Naive B cell (primary cell): Measurements from ENCODE around the gene LRFN2. TPM values are rescaled to one million over a fixed set of nuclear protein-coding genes. Genes with fewer than 3 reads are reported as not detected.

ENCODE experiments used
- ATAC-seq, 2 donors: fragments of 150-1000 bp; cut with Tn5 transposase; 2 replicates each; pipeline ENCODE4 v1.10.0; 2021; ENCODE audit warnings: low read depth in 2 of 2, mild to moderate bottlenecking in 2 of 2, moderate library complexity in 2 of 2
- DNase-seq: peaks from one replicate; pipeline ENCODE4 v3.0.0; 2022
- H3K27ac Mint-ChIP-seq, 6 donors: one replicate each; pipeline ENCODE4 v1.8.0; 2020 to 2022; ENCODE audit warnings: mild to moderate bottlenecking in 6 of 6, mixed read lengths in 6 of 6, moderate library complexity in 5 of 6, inconsistent platforms in 2 of 6
- H3K27me3 Mint-ChIP-seq, 3 donors: one replicate each; pipeline ENCODE4 v1.8.0; 2021 to 2022; ENCODE audit warnings: mixed read lengths in 3 of 3, mild to moderate bottlenecking in 1 of 3
- H3K36me3 Mint-ChIP-seq, 2 donors: one replicate each; pipeline ENCODE4 v1.8.0; 2020 to 2022; ENCODE audit warnings: mixed read lengths in 2 of 2, inconsistent platforms in 1 of 2, mild to moderate bottlenecking in 1 of 2
- H3K4me1 Mint-ChIP-seq, 3 donors: one replicate each; pipeline ENCODE4 v1.8.0; 2020 to 2022; ENCODE audit warnings: mixed read lengths in 3 of 3, inconsistent platforms in 1 of 3, mild to moderate bottlenecking in 1 of 3, moderate library complexity in 1 of 3
- H3K4me3 Mint-ChIP-seq, 8 donors: one replicate each; pipeline ENCODE4 v1.8.0; 2020 to 2022; ENCODE audit warnings: mild to moderate bottlenecking in 8 of 8, mixed read lengths in 8 of 8, moderate library complexity in 8 of 8, inconsistent platforms in 2 of 8
- H3K9me3 Mint-ChIP-seq, 7 donors: one replicate each; pipeline ENCODE4 v1.8.0; 2020 to 2022; ENCODE audit warnings: mixed read lengths in 7 of 7, mild to moderate bottlenecking in 5 of 7, inconsistent platforms in 2 of 7, moderate library complexity in 1 of 7
- polyA plus RNA-seq, 6 donors: library from polyadenylated mRNA; unstranded; fragments of 300-500 nt; fragmentation: Illumina TruSeq; gene quantifications; one replicate each; pipeline ENCODE4 v1.2.3, GENCODE V29; 2021; ENCODE audit warnings: low read depth in 6 of 6

LRFN2 gene
- polyA plus RNA-seq, 6 donors from 2014 or later, result not detected

GRCh38 chr6:40395066-40395697 is 192.0 kb downstream of the LRFN2 start:
- ATAC-seq (no peak), DNase-seq (no peak)
- Mint-ChIP-seq H3K4me3 (no peak overlapping the region), H3K36me3 (no peaks in the 10 kb centered on the region), H3K27ac (no peak overlapping the region), H3K4me1 (no peaks in the 10 kb centered on the region), H3K9me3 (no peaks in the 10 kb centered on the region), H3K27me3 (no peaks in the 10 kb centered on the region)

- no peak for DNase-seq
- peak overlapping the region in 1 of 6 donors; percentile 37 for H3K27ac Mint-ChIP-seq
These were observed 192.8 kb downstream of the LRFN2 start for GRCh38 chr6:40394381-40394780.

GRCh38 chr6:40393641-40394040 is 193.5 kb downstream of the LRFN2 start:
- DNase-seq, result no peak
- Mint-ChIP-seq H3K9me3 (no peaks in the 10 kb centered on the region), H3K36me3 (no peaks in the 10 kb centered on the region), H3K4me3 (no peak overlapping the region), H3K27ac (no peak overlapping the region), H3K4me1 (no peaks in the 10 kb centered on the region), H3K27me3 (peaks cover 0 to 8% (median 0%) of the 10 kb centered on the region in 3 donors)
- no peak for ATAC-seq

More at GRCh38 chr6:40394381-40394780, 192.8 kb downstream of the LRFN2 start:
- no peaks in the 10 kb centered on the region for H3K36me3 Mint-ChIP-seq
- H3K9me3 Mint-ChIP-seq, result no peaks in the 10 kb centered on the region
- no peaks in the 10 kb centered on the region for H3K4me1 Mint-ChIP-seq
- ATAC-seq, result no peak
- peaks cover 0 to 8% (median 0%) of the 10 kb centered on the region in 3 donors for H3K27me3 Mint-ChIP-seq
- no peak overlapping the region for H3K4me3 Mint-ChIP-seq

- no peaks in the 10 kb centered on the region for H3K4me1 Mint-ChIP-seq
- H3K36me3 Mint-ChIP-seq, result no peaks in the 10 kb centered on the region
- DNase-seq (no peak), ATAC-seq (no peak)
- H3K4me3 Mint-ChIP-seq, result no peak overlapping the region
- peak overlapping the region in 1 of 6 donors; percentile 30 for H3K27ac Mint-ChIP-seq
- H3K27me3 Mint-ChIP-seq, result peaks cover 0 to 8% (median 0%) of the 10 kb centered on the region in 3 donors
- no peaks in the 10 kb centered on the region for H3K9me3 Mint-ChIP-seq
These were observed 194.6 kb downstream of the LRFN2 start for GRCh38 chr6:40392589-40392988.

- Mint-ChIP-seq H3K4me1 (no peaks in the 10 kb centered on the region), H3K9me3 (no peaks in the 10 kb centered on the region), H3K27ac (no peak overlapping the region), H3K4me3 (no peak overlapping the region), H3K36me3 (no peaks in the 10 kb centered on the region), H3K27me3 (peaks cover 0 to 8% (median 0%) of the 10 kb centered on the region in 3 donors)
- ATAC-seq (no peak), DNase-seq (no peak)
These were observed 195.2 kb downstream of the LRFN2 start for GRCh38 chr6:40391851-40392517.

- no peak overlapping the region for H3K27ac Mint-ChIP-seq
- DNase-seq, result no peak
- peaks cover 0 to 13% (median 0%) of the 10 kb centered on the region in 3 donors for H3K27me3 Mint-ChIP-seq
- H3K4me3 Mint-ChIP-seq, result no peak overlapping the region
- H3K9me3 Mint-ChIP-seq, result no peaks in the 10 kb centered on the region
- H3K4me1 Mint-ChIP-seq, result no peaks in the 10 kb centered on the region
- ATAC-seq, result no peak
- H3K36me3 Mint-ChIP-seq, result no peaks in the 10 kb centered on the region
These were observed 196.1 kb downstream of the LRFN2 start for GRCh38 chr6:40391086-40391485.

GRCh38 chr6:40390144-40390800 is 196.9 kb downstream of the LRFN2 start:
- Mint-ChIP-seq H3K9me3 (no peaks in the 10 kb centered on the region), H3K4me1 (no peaks in the 10 kb centered on the region), H3K27me3 (peaks cover 0 to 18% (median 0%) of the 10 kb centered on the region in 3 donors), H3K4me3 (no peak overlapping the region), H3K36me3 (no peaks in the 10 kb centered on the region), H3K27ac (peak overlapping the region in 1 of 6 donors; percentile 48)
- ATAC-seq (no peak), DNase-seq (no peak)

GRCh38 chr6:40389254-40389653 is 197.9 kb downstream of the LRFN2 start:
- Mint-ChIP-seq H3K36me3 (no peaks in the 10 kb centered on the region), H3K9me3 (no peaks in the 10 kb centered on the region), H3K27ac (no peak overlapping the region), H3K4me3 (no peak overlapping the region), H3K27me3 (peaks cover 0 to 18% (median 0%) of the 10 kb centered on the region in 3 donors), H3K4me1 (no peaks in the 10 kb centered on the region)
- ATAC-seq (no peak), DNase-seq (no peak)

- H3K4me3 Mint-ChIP-seq, result no peak overlapping the region
- no peak for ATAC-seq
- no peaks in the 10 kb centered on the region for H3K4me1 Mint-ChIP-seq
- DNase-seq, result no peak
- H3K9me3 Mint-ChIP-seq, result peaks cover 0 to 2% (median 0%) of the 10 kb centered on the region in 7 donors
- peaks cover 0 to 18% (median 0%) of the 10 kb centered on the region in 3 donors for H3K27me3 Mint-ChIP-seq
- H3K36me3 Mint-ChIP-seq, result no peaks in the 10 kb centered on the region
- H3K27ac Mint-ChIP-seq, result no peak overlapping the region
These were observed 199.3 kb downstream of the LRFN2 start for GRCh38 chr6:40387871-40388264.

- ATAC-seq, result no peak
These were observed 199.9 kb downstream of the LRFN2 start for GRCh38 chr6:40387127-40387870.

GRCh38 chr6:40386200-40386599 is 201.0 kb downstream of the LRFN2 start:
- no peaks in the 10 kb centered on the region for H3K36me3 Mint-ChIP-seq
- ATAC-seq (no peak), DNase-seq (no peak)
- H3K27ac Mint-ChIP-seq, result no peak overlapping the region
- peaks cover 0 to 2% (median 0%) of the 10 kb centered on the region in 7 donors for H3K9me3 Mint-ChIP-seq
- no peak overlapping the region for H3K4me3 Mint-ChIP-seq
- H3K27me3 Mint-ChIP-seq, result peaks cover 0 to 18% (median 0%) of the 10 kb centered on the region in 3 donors
- no peaks in the 10 kb centered on the region for H3K4me1 Mint-ChIP-seq

More at GRCh38 chr6:40387127-40387870, 199.9 kb downstream of the LRFN2 start:
- Mint-ChIP-seq H3K27me3 (peaks cover 0 to 18% (median 0%) of the 10 kb centered on the region in 3 donors), H3K36me3 (no peaks in the 10 kb centered on the region), H3K27ac (no peak overlapping the region), H3K9me3 (peaks cover 0 to 2% (median 0%) of the 10 kb centered on the region in 7 donors), H3K4me1 (no peaks in the 10 kb centered on the region), H3K4me3 (no peak overlapping the region)
- no peak for DNase-seq

GRCh38 chr6:40383348-40384115 is 203.6 kb downstream of the LRFN2 start:
- H3K36me3 Mint-ChIP-seq, result no peaks in the 10 kb centered on the region
- H3K9me3 Mint-ChIP-seq, result peaks cover 0 to 2% (median 0%) of the 10 kb centered on the region in 7 donors
- peak overlapping the region in 1 of 6 donors; percentile 0 for H3K27ac Mint-ChIP-seq
- H3K4me3 Mint-ChIP-seq, result no peak overlapping the region
- peaks cover 0 to 10% (median 0%) of the 10 kb centered on the region in 3 donors for H3K27me3 Mint-ChIP-seq
- ATAC-seq, result no peak
- no peak for DNase-seq
- H3K4me1 Mint-ChIP-seq, result no peaks in the 10 kb centered on the region

- ATAC-seq (no peak), DNase-seq (no peak)
- H3K27me3 Mint-ChIP-seq, result no peaks in the 10 kb centered on the region
- H3K36me3 Mint-ChIP-seq, result no peaks in the 10 kb centered on the region
- H3K9me3 Mint-ChIP-seq, result peaks cover 0 to 2% (median 0%) of the 10 kb centered on the region in 7 donors
- H3K4me3 Mint-ChIP-seq, result peak overlapping the region in 1 of 8 donors; percentile 5
- H3K4me1 Mint-ChIP-seq, result no peaks in the 10 kb centered on the region
- no peak overlapping the region for H3K27ac Mint-ChIP-seq
These were observed 206.9 kb downstream of the LRFN2 start for GRCh38 chr6:40380271-40380670.
